HepG2 (cell line): ENCODE results near the gene SLC29A1.
"Not testable (repeated sequence)": the region's sequence is repeated elsewhere in the genome, so short reads cannot be mapped to it uniquely, and the experiment has no call there.

ENCODE experiments used
- FOSL1 ChIP-seq: sonication (generic); formaldehyde crosslinking; IDR thresholded peaks from 2 replicates; pipeline ENCODE4 v1.9.0; 2021; ENCODE audit warnings: missing genetic modification reagents, borderline replicate concordance
- HNRNPK ChIP-seq: fragments of 200-400 bp; formaldehyde crosslinking; IDR thresholded peaks from 2 replicates; pipeline ENCODE4 v1.6.1; 2018; ENCODE audit warnings: low read length, low read depth, moderate library complexity, mild to moderate bottlenecking; ENCODE audit not compliant: poor library complexity, severe bottlenecking
- PHF21A ChIP-seq: sonication (generic); formaldehyde crosslinking; IDR thresholded peaks from 2 replicates; pipeline ENCODE4 v1.5.0; 2020; ENCODE audit warnings: mild to moderate bottlenecking, missing genetic modification reagents
- POLR2AphosphoS5 ChIP-seq: IDR thresholded peaks from 2 replicates; pipeline ENCODE4 v1.6.1; 2012; ENCODE audit warnings: low read depth, low read length
- PTBP1 ChIP-seq: fragments of 200-400 bp; formaldehyde crosslinking; IDR thresholded peaks from 2 replicates; pipeline ENCODE4 v1.6.1; 2018; ENCODE audit warnings: low read length, low read depth; ENCODE audit not compliant: poor library complexity, severe bottlenecking
- ZNF468 ChIP-seq: sonication (generic); formaldehyde crosslinking; IDR thresholded peaks from 2 replicates; pipeline ENCODE4 v1.8.0; 2022; ENCODE audit warnings: mild to moderate bottlenecking, moderate library complexity, missing genetic modification reagents

DNA sequence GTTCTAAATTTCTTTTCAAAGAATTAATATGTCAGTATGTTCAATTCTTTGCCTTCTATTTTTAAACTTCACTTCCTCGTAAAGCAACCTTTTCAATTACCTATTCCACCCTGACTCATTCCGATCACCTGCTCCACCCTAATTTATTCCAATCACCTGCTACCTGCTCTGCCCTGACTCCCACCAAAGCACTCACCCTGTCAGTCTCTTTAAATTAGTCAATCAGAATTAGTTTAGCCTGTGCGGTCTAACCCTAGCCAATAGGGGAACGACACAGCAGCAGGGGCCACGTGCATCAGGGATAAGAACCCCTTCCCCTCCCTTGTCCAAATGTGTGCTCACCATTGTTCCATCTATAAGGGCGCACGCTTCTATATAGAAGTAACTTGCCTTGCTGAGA is 38.0 kb upstream of the SLC29A1 start:
- not testable (repeated sequence) for TF ChIP-seq PHF21A (CRISPR knock-in tag); HNRNPK; ZNF468; FOSL1 (CRISPR knock-in tag); POLR2AphosphoS5; PTBP1
